Amygdala (tissue), 56 donors: Measurements from ENCODE around the gene COPS7A.

Experiments used
- DNase-seq, 56 donors: peaks; one replicate each; lab custom pipeline; 2025; lab: John Stamatoyannopoulos, UW

Gene COPS7A

DNA sequence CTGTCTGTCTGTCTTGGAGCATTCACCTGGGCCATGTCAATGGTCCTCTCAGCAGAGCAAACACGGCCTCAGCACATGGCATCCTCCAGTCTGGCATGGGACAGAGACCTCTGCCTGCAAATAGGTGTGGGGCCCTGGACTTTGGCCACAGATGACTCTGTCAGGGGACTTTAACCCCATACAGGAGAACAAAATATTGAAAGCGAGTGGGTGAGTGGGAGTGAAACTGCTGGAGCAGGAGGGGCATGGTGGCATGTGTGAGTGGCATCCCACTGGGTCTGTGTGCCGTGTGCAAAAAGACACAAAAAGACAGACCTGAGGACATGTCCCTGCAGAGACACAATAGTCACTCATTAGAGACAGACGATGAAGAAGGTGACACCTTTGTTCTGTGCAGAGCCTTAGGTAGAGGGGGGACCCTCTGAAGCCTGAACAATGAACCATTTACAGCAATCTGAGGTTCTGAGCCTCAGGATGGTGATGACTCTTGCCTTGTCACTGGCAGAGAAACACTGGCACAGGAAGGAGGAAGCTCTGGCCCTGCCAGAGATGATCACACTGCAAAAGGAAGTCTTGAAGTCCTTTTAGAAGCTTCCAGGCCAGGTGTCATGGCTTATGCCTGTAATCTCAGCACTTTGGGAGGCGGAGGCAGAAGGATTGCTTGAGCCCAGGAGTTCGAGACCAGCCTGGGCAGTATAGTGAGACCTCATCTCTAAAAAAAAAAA lies 56.0 kb downstream of the COPS7A start:
- no peak for DNase-seq

DNA sequence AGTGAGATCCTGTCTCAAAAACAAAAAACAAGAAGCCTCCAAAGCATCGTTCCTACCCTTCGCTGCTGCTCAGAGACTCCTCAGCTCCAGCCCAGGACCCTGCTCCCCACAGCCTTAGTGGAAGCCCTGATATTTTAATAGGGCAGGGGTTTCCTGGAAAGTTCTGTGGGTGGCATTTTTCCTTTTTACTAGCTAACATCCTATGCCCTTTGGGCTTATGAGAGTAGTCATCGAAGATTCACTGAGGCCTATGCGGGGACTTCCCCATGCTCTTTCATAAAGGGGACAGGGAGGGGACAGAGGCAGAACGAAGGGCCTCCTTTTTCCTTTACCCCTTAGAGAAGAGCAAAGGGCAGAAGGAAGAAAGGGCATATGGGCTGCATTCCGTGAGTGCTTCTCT lies 56.7 kb downstream of the COPS7A start:
- no peak for DNase-seq
